ENCODE results near the gene RBBP8.

DNA sequence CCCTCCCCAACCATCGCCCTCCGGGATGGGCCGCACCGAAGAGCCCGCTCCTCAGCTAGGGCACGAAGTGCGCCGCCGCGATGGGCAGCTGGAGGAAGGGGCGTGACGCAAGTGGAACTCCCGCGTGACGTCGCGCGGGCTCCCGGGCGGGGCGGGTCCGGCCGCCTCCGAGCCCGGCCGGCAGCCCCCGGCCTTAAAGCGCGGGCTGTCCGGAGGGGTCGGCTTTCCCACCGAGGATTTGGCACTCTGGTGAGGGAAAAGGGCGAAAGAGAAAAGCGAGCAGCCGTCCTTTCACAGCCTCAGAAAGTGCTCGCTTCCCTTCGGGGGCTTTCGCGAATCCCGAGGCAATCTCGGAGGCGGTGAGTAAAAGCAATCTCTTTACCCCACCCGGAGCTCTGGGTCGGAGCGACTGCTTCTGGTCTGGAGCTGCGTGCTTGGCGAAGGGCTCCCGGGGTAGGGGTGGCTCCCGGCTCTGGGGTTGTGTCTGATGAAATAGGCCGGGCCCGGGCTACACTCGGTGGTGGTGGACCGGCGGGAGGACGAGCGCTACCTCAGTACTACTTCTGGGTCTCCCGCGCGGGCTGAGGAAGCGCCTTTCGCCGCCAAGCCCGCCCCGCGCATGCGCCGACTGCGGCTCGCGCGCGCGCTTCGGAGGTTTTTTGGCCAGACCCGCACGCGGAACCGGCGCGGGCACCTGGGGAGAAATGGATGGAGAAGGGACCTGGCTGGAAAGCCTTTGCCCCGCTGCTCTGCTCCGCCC, at the start of gene RBBP8:
- TF ChIP-seq POLR2A (IDR thresholded peaks at IDR 0.05; ENCODE audit: low read depth, low read length): peak; percentile 59
- TF ChIP-seq POLR2AphosphoS5 (IDR thresholded peaks at IDR 0.05; ENCODE audit: insufficient read depth, low read depth, low read length): peak; percentile 45
- TF ChIP-seq, protein P1, sequence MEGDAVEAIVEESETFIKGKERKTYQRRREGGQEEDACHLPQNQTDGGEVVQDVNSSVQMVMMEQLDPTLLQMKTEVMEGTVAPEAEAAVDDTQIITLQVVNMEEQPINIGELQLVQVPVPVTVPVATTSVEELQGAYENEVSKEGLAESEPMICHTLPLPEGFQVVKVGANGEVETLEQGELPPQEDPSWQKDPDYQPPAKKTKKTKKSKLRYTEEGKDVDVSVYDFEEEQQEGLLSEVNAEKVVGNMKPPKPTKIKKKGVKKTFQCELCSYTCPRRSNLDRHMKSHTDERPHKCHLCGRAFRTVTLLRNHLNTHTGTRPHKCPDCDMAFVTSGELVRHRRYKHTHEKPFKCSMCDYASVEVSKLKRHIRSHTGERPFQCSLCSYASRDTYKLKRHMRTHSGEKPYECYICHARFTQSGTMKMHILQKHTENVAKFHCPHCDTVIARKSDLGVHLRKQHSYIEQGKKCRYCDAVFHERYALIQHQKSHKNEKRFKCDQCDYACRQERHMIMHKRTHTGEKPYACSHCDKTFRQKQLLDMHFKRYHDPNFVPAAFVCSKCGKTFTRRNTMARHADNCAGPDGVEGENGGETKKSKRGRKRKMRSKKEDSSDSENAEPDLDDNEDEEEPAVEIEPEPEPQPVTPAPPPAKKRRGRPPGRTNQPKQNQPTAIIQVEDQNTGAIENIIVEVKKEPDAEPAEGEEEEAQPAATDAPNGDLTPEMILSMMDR (IDR thresholded peaks at IDR 0.05; ENCODE audit: extremely low read depth in 1 of 2, insufficient read depth in 1 of 2, low read depth in 1 of 2, low read length in 2 of 2): no peak
- TF ChIP-seq EZH2 (IDR thresholded peaks at IDR 0.05; ENCODE audit: borderline replicate concordance, low read depth, low read length, severe bottlenecking): no peak
- TF ChIP-seq, protein P2, sequence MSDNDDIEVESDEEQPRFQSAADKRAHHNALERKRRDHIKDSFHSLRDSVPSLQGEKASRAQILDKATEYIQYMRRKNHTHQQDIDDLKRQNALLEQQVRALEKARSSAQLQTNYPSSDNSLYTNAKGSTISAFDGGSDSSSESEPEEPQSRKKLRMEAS (IDR thresholded peaks at IDR 0.05; ENCODE audit: insufficient read depth, insufficient read length): no peak
- TF ChIP-seq GATA2 (IDR thresholded peaks at IDR 0.05; ENCODE audit: insufficient read depth, insufficient read length, low read depth, low read length): no peak
- no peak for TF ChIP-seq MYC (IDR thresholded peaks at IDR 0.05; ENCODE audit: low read depth, low read length)
- no peak for TF ChIP-seq JUN (IDR thresholded peaks at IDR 0.05; ENCODE audit: borderline replicate concordance, insufficient read depth, insufficient read length, low read depth)
